Stimulated activated CD4-positive, alpha-beta T cell treated with anti-CD3 and anti-CD28 coated beads, TNF-alpha, amount 100 ng/mL, for 4 hours (primary cell): ENCODE results near the gene ZBTB32.
"Not testable (repeated sequence)": the region's sequence is repeated elsewhere in the genome, so short reads cannot be mapped to it uniquely, and the experiment has no call there.

ENCODE experiments used
- DNase-seq, 3 experiments: peaks; one replicate each; pipeline ENCODE4 v3.0.0-alpha.2; 2020; ENCODE audit warnings: low read depth in 3 of 3

The ZBTB32 gene

GRCh38 chr19:35720163-35720524 is 15.8 kb downstream of the ZBTB32 start:
- DNase-seq: no peak

GRCh38 chr19:35720648-35721047 is 16.3 kb downstream of the ZBTB32 start:
- no peak for DNase-seq

- DNase-seq: no peak
These were observed 17.0 kb downstream of the ZBTB32 start for GRCh38 chr19:35721374-35721773.

GRCh38 chr19:35722461-35722860 is 18.1 kb downstream of the ZBTB32 start:
- no peak for DNase-seq

- no peak for DNase-seq
These were observed 18.5 kb downstream of the ZBTB32 start for GRCh38 chr19:35722897-35723296.

GRCh38 chr19:35723671-35724070 is 19.3 kb downstream of the ZBTB32 start:
- DNase-seq: no peak

- not testable (repeated sequence) for DNase-seq
These were observed 19.8 kb downstream of the ZBTB32 start for GRCh38 chr19:35724132-35724531.

- DNase-seq: no peak
These were observed 20.2 kb downstream of the ZBTB32 start for GRCh38 chr19:35724560-35724959.

GRCh38 chr19:35725216-35725861 is 21.0 kb downstream of the ZBTB32 start:
- no peak for DNase-seq

GRCh38 chr19:35727053-35727955 is 22.9 kb downstream of the ZBTB32 start:
- DNase-seq: no peak

GRCh38 chr19:35727956-35728706 is 23.8 kb downstream of the ZBTB32 start:
- no peak for DNase-seq

- DNase-seq: no peak
These were observed 24.7 kb downstream of the ZBTB32 start for GRCh38 chr19:35729021-35729420.

- no peak for DNase-seq
These were observed 25.4 kb downstream of the ZBTB32 start for GRCh38 chr19:35729763-35730162.

- DNase-seq: no peak
These were observed 26.0 kb downstream of the ZBTB32 start for GRCh38 chr19:35730326-35730725.

- DNase-seq: no peak
These were observed 27.0 kb downstream of the ZBTB32 start for GRCh38 chr19:35731353-35731752.

GRCh38 chr19:35731779-35732405 is 27.5 kb downstream of the ZBTB32 start:
- no peak for DNase-seq

- no peak for DNase-seq
These were observed 28.3 kb downstream of the ZBTB32 start for GRCh38 chr19:35732540-35733179.

- no peak for DNase-seq
These were observed 29.1 kb downstream of the ZBTB32 start for GRCh38 chr19:35733180-35734125.

- DNase-seq: no peak
These were observed 29.9 kb downstream of the ZBTB32 start for GRCh38 chr19:35734273-35734672.

GRCh38 chr19:35734889-35735288 is 30.5 kb downstream of the ZBTB32 start:
- no peak for DNase-seq
